Stimulated activated CD8-positive, alpha-beta memory T cell treated with anti-CD3 and anti-CD28 coated beads, Interleukin-7, amount 100 ng/mL, for 1 hour (primary cell): ENCODE measurements around the gene SEZ6.

Experiments used
- DNase-seq, 2 donors: peaks; one replicate each; pipeline ENCODE4 v3.0.0-alpha.2; 2020; ENCODE audit warnings: low read depth in 2 of 2

The SEZ6 gene

GRCh38 chr17:29000973-29001372 lies 4.9 kb downstream of the SEZ6 start:
- DNase-seq = no peak

GRCh38 chr17:28999206-28999605 lies 6.6 kb downstream of the SEZ6 start:
- DNase-seq = no peak

GRCh38 chr17:28997806-28998205 lies 8.0 kb downstream of the SEZ6 start:
- DNase-seq = no peak

- no peak for DNase-seq
These were observed 9.2 kb downstream of the SEZ6 start for GRCh38 chr17:28996554-28997096.

- no peak for DNase-seq
These were observed 12.0 kb downstream of the SEZ6 start for GRCh38 chr17:28993645-28994426.

GRCh38 chr17:28992625-28993600 lies 12.9 kb downstream of the SEZ6 start:
- DNase-seq = no peak

- no peak for DNase-seq
These were observed 13.6 kb downstream of the SEZ6 start for GRCh38 chr17:28992185-28992584.

GRCh38 chr17:28991779-28992178 lies 14.1 kb downstream of the SEZ6 start:
- no peak for DNase-seq

- DNase-seq = no peak
These were observed 16.8 kb downstream of the SEZ6 start for GRCh38 chr17:28989028-28989427.

- no peak for DNase-seq
These were observed 17.4 kb downstream of the SEZ6 start for GRCh38 chr17:28988475-28988874.

GRCh38 chr17:28986714-28987655 lies 18.8 kb downstream of the SEZ6 start:
- DNase-seq = no peak

- DNase-seq = no peak
These were observed 19.7 kb downstream of the SEZ6 start for GRCh38 chr17:28985950-28986713.

- DNase-seq = no peak
These were observed 22.3 kb downstream of the SEZ6 start for GRCh38 chr17:28983286-28984230.

GRCh38 chr17:28982131-28982793 lies 23.6 kb downstream of the SEZ6 start:
- peak; percentile 19 to 30 for DNase-seq

GRCh38 chr17:28978356-28978964 lies 27.4 kb downstream of the SEZ6 start:
- no peak for DNase-seq

- DNase-seq = no peak
These were observed 28.0 kb downstream of the SEZ6 start for GRCh38 chr17:28977659-28978355.

GRCh38 chr17:28975646-28976045 lies 30.2 kb downstream of the SEZ6 start:
- DNase-seq = no peak

- no peak for DNase-seq
These were observed 30.8 kb downstream of the SEZ6 start for GRCh38 chr17:28975031-28975430.
